Ascending aorta (tissue), 2 donors: ENCODE measurements around the gene PDZRN4. TPM values are rescaled to one million over a fixed set of nuclear protein-coding genes. Genes with fewer than 3 reads are reported as not detected.
"Not testable (repeated sequence)": the region's sequence is repeated elsewhere in the genome, so short reads cannot be mapped to it uniquely, and the experiment has no call there.

Source experiments
- DNase-seq, 2 donors: peaks; one replicate each; pipeline ENCODE4 v3.0.0-alpha.2; 2019; ENCODE audit warnings: low spot score in 2 of 2
- H3K27ac ChIP-seq, 2 donors: fragments of 200-600 bp; sonication (generic); one replicate each; pipeline ENCODE4 v1.5.1; 2016 to 2017; ENCODE audit warnings: mild to moderate bottlenecking in 1 of 2
- H3K27me3 ChIP-seq: fragments of 200-600 bp; sonication (generic); one replicate; pipeline ENCODE4 v1.5.1; 2017
- H3K36me3 ChIP-seq, 2 donors: fragments of 200-600 bp; sonication (generic); one replicate each; pipeline ENCODE4 v1.5.1; 2016
- H3K4me1 ChIP-seq, 2 donors: fragments of 200-600 bp; sonication (generic); one replicate each; pipeline ENCODE4 v1.5.1; 2016 to 2017; ENCODE audit warnings: mild to moderate bottlenecking in 1 of 2
- H3K4me3 ChIP-seq, 2 donors: fragments of 200-600 bp; sonication (generic); one replicate each; pipeline ENCODE4 v1.5.1; 2016 to 2017; ENCODE audit warnings: mild to moderate bottlenecking in 1 of 2
- H3K9me3 ChIP-seq, 2 donors: fragments of 200-600 bp; sonication (generic); one replicate each; pipeline ENCODE4 v1.5.1; 2016
- CTCF ChIP-seq, 3 experiments: fragments of 200-600 bp in 2 of 3; fragments of 450-650 bp in 1 of 3; sonication (generic) in 2 of 3; IDR thresholded peaks; one replicate each; pipeline ENCODE4 v1.5.1; 2016 to 2019; ENCODE audit warnings: antibody characterized with exemption in 3 of 3, mild to moderate bottlenecking in 1 of 3, moderate library complexity in 1 of 3
- intact Hi-C: fragments of 100-400 bp; cut with DNase I; formaldehyde crosslinking; loops from one replicate; pipeline ENCODE4 v1.15.1; 2023
- total RNA-seq: library from RNA; depleted of rRNA; stranded (reverse); fragments of >200 nt; gene quantifications from one replicate; pipeline ENCODE4 v1.1.0, GENCODE V29; 2016

PDZRN4 gene
- total RNA-seq, 1 donor from 2014 or later = 1.3 TPM

GRCh38 chr12:41604830-41605229 is 416.7 kb downstream of the PDZRN4 start:
- no peaks in the 10 kb centered on the region for H3K4me1 ChIP-seq
- no peak for DNase-seq
- intact Hi-C loops = no loop called here
- H3K36me3 ChIP-seq = no peaks in the 10 kb centered on the region
- no peak overlapping the region for H3K27ac ChIP-seq
- H3K27me3 ChIP-seq = no peaks in the 10 kb centered on the region
- TF ChIP-seq CTCF (IDR thresholded peaks at IDR 0.05) = no peak
- no peaks in the 10 kb centered on the region for H3K9me3 ChIP-seq
- H3K4me3 ChIP-seq = no peak overlapping the region

DNA sequence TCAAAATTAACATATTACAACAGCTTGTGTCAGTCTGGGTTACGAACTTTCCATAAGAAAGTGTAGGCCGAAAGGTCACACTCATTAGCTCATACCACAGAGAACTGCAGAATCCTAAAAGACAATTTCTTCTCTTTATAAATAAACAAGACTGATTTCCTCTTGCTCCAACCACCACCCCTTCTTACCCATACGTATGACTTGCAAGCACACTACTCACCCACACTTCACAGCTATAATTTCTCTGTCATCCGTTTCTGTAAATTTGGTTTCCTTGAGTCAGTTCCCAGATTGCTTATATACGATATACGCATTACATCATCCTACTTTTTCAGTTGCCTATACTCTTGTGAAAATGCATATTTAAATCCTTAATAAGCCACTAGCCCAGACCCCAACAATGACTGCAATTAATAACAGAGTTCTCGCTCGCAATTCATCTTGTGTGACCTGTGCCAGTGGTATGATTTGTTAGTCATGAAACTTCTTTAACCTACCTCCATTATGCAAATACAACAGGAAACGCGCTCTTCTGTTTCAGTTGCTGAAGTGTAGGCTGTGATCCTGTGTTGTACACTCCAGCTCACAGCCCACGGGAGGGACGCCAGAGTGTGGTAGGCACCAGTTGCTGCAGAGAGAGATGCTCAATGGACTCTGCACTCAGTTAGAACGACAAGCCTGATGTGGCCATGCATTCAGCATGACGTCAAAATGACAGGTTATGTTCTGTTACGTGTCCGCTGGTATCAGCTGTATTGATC is 417.6 kb downstream of the PDZRN4 start:
- Histone ChIP-seq H3K4me1 (no peaks in the 10 kb centered on the region), H3K36me3 (no peaks in the 10 kb centered on the region), H3K27ac (no peak overlapping the region), H3K27me3 (no peaks in the 10 kb centered on the region), H3K9me3 (no peaks in the 10 kb centered on the region), H3K4me3 (no peak overlapping the region)
- TF ChIP-seq CTCF (IDR thresholded peaks at IDR 0.05) = no peak
- intact Hi-C loops = no loop called here
- DNase-seq = no peak

- Histone ChIP-seq H3K36me3 (no peaks in the 10 kb centered on the region), H3K4me3 (no peak overlapping the region), H3K9me3 (no peaks in the 10 kb centered on the region), H3K27me3 (no peaks in the 10 kb centered on the region), H3K27ac (no peak overlapping the region), H3K4me1 (no peaks in the 10 kb centered on the region)
- no peak for DNase-seq
- no peak for TF ChIP-seq CTCF (IDR thresholded peaks at IDR 0.05)
- intact Hi-C loops = no loop called here
Observed at GRCh38 chr12:41606468-41607445, 418.6 kb downstream of the PDZRN4 start.

- no peak overlapping the region for H3K27ac ChIP-seq
- no peaks in the 10 kb centered on the region for H3K27me3 ChIP-seq
- intact Hi-C loops = no loop called here
- H3K9me3 ChIP-seq = no peaks in the 10 kb centered on the region
- no peaks in the 10 kb centered on the region for H3K36me3 ChIP-seq
- no peak for DNase-seq
- no peak for TF ChIP-seq CTCF (IDR thresholded peaks at IDR 0.05)
- H3K4me3 ChIP-seq = no peak overlapping the region
- no peaks in the 10 kb centered on the region for H3K4me1 ChIP-seq
Observed at GRCh38 chr12:41612892-41613557, 424.9 kb downstream of the PDZRN4 start.

DNA sequence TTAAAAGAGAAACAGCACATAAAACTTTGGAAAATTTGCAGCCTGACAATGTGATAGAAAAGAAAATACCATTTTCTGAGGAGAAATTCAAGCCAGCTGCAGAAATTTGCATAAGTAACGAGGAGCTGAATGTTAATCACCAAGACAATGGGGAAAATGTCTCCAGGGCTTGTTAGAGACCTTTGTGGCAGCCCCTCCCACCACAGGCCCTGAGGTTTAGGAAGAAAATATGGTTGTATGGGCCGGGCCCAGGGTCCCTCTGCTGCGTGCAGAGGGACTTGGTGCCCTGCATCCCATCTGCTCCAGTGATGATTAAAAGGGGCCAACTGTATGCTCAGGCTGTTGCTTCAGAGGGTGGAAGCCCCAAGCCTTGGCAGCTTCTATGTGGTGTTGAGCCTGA is 427.1 kb downstream of the PDZRN4 start:
- H3K4me3 ChIP-seq, H3K9me3 ChIP-seq, DNase-seq, H3K27ac ChIP-seq, intact Hi-C loops, H3K27me3 ChIP-seq, H3K4me1 ChIP-seq, H3K36me3 ChIP-seq: not testable (repeated sequence)
